GM19463 (cell line): ENCODE results near the gene RAB27B.
"Not testable (repeated sequence)": the region's sequence is repeated elsewhere in the genome, so short reads cannot be mapped to it uniquely, and the experiment has no call there.

ENCODE experiments used
- ATAC-seq: cut with Tn5 transposase; IDR thresholded peaks from one replicate; pipeline ENCODE4 v1.9.1; 2021; ENCODE audit warnings: mild to moderate bottlenecking, moderate library complexity; ENCODE audit not compliant: unreplicated experiment

RAB27B gene, protein sequence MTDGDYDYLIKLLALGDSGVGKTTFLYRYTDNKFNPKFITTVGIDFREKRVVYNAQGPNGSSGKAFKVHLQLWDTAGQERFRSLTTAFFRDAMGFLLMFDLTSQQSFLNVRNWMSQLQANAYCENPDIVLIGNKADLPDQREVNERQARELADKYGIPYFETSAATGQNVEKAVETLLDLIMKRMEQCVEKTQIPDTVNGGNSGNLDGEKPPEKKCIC

DNA sequence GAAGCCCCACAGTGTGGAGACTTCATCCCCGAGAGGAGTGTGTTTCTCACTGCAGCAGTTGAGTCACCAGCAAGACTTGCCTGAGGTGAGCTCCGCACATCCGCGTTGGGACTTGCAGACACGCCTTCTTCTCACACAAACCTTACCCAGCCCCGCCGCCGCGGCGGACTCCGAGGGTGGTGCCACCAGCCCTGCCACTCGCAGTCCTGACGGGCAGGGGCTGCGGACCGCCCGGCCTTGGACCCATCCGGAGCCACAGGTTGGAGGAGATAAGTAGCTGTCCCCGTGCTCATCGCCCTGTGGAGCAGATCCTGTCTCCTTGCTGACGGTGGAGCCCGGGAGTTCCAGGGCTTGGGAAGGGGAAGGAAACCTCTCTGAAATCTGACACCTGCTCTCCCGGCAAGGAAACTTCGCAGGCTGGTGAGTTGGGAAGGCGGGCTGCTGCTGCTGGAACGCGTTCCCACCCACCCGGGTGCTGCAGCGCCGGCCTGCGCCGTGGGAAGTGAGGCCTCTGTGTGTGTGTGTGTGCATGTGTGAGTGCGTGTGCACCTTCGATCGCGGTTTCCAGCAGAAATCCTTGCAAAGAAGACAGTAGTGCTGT lies at the start of gene RAB27B:
Gene RAB27B (plus strand): TSS at position 197 of the 601 bp plus-strand sequence. CDS start 49,109 bp downstream, outside the sequence.
- peak; percentile 73 for ATAC-seq

DNA sequence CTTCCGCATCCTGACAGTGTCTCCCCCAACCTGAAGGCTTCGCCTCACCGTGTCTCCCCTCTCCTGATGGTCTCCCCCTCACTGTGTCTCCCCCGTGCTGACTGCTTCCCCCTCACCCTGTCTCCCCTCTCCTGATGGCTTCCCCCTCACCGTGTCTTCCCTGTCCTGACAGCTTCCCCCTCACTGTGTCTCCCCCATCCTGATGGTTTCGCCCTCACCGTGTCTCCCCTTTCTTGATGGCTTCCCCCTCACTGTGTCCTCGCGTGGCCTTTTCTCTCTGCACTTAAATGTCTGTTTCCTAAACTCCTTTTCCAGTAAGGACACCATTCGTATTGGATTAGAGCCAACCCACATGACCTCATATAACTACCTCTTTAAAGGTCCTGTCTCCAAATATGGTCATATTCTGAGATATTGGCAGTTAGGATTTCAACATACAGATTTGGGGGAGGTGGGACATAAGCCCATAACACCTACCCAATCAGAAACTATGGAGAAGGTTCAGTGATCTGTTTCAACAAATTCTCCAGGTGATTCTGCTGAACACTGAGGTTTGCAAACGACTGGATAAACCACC lies 47.9 kb upstream of the RAB27B start:
- no peak for ATAC-seq

DNA sequence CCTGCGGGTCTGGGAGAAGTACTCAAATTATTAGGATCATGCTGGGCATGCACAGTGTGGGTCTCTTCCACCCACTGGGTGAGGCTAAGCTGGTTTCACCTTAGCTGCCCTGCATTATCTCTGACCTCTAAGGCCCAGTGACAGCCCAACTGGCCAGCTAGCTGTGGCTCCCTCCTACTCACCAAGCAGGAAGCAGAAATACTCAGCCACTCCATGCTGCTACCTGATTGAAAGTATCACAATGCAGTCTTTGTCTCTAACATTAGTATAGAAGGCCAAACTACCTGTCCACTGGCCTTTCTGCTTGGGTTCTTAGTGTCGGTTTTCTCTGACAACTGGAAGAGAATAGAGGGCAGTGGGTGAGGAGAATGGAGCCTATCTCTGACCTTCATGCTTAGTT lies 47.3 kb upstream of the RAB27B start:
- ATAC-seq: no peak

DNA sequence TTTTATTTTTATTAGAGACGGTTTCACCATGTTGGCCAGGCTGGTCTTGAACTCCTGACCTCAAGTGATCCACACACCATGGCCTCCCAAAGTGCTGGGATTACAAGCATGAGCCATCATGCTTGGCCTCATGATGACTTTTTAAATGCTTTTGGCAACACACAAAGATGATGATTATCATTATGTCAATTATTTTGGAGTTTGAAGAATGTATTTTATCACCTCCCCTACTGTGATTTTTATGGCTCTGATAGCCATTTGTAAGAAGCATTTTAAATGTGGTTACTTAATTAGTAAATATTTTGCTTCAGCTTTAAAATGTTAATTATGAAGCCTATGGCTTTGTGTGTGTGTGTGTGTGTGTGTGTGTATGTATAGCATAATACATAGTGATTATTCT lies 45.1 kb upstream of the RAB27B start:
- ATAC-seq: no peak

DNA sequence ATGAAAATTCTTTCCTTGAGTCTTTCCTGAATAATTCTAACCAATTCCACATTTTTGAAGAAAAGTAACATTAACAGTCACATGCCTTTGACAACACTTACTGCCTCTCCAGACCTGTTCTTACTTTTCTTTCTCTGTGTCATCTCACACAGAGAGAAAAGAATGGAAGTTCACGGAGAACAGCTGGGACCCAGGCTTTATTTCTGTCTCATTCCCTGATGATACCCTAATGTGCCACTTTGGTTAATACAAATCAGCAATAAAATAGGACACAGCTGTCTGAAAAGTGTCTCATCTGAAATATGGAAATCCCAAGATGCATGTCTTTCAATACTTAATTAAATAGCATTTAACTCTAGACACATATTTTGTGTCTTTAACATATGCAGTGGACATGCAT lies 42.1 kb upstream of the RAB27B start:
- ATAC-seq: no peak

DNA sequence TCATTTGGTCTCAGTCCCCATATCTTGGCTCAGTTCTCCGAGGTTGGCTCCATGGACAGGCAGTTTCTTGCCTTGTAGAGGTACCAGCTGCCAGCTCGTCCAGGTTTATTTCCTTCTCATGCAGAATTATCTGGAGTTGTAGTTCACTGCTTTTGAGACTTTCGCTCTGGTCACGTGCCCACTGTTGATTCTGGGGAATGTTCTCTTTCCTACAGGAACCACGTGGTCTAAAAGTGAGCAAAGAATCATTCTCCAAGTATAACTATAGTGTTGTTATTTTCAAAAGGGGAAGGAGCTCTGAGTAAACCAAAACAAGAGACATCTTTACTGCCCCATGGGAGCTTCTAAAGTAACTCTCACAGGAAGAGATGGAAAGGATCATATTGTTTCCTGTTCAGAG lies 41.2 kb upstream of the RAB27B start:
- no peak for ATAC-seq

DNA sequence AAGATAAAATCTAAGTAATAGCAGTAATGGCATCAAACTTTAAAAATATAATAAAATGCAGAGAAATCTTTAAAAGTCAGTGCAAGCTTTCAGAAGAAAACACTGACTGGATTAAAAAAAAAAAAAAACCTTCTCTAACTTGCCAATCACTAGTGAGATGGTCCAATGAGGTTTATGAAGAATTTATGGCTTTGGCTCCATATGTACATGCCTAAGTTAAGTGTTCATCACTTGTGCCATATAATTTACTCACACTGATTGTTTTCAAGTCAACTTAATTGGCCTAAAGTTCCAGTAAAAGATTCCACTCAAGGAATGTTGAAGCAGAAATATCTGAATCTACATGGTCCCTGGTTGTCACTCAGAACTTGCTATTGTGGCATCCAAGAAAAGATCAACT lies 40.7 kb upstream of the RAB27B start:
- no peak for ATAC-seq

DNA sequence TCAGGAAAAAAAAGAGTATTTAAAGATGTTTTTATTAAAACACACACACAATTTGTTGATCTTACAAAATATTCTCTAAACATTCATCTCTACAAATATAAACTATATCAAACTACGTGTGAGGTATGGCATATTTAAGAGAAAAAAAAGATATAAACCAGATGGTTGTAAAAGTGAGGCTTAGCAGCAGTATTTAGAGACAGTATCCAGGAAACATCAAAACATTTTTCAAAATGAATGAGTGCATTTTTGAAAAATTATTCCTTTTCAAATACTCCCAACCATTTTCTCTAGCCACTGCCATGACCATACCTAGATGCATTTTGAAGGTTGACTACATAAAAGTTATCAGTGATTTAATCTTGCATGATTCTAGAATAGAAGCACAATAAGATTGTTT lies 38.2 kb upstream of the RAB27B start:
- no peak for ATAC-seq

DNA sequence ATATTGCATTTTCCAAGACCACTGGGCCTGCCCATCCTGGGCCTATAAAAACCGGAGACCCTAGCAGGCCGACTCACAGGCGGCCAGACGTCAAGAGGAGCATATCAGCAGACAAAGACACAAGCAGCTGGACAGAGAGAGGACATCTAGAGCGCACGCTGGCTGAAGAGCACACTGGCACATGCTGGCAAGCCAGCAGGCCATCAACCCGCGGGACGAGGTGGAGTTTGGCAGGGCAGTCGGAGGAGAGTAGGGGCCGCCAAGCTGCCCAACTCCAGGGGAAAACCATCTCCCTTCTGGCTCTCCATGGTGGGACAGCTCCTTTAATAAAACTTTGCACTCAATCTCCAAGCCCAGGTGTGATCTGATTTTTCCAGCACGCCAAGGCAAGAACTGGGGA lies 36.6 kb upstream of the RAB27B start:
- no peak for ATAC-seq

DNA sequence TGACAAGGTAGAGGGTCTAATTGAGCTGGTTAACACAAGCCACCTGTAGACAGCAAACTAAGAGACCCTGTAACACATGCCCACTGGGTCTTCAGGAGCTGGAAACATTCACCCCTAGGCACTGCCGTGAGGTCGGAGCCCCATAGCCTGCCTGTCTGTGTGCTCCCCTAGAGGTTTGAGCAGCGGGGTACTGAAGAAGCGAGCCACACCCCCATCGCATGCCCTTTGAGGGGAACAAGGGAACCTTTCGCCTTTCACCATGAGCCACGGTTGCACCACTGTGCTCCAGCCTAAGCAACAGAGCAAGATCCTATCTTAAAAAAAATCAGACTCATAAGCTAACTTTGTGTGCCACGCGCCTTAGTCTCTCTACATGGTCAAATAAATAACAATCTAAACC lies 36.2 kb upstream of the RAB27B start:
- no peak for ATAC-seq

DNA sequence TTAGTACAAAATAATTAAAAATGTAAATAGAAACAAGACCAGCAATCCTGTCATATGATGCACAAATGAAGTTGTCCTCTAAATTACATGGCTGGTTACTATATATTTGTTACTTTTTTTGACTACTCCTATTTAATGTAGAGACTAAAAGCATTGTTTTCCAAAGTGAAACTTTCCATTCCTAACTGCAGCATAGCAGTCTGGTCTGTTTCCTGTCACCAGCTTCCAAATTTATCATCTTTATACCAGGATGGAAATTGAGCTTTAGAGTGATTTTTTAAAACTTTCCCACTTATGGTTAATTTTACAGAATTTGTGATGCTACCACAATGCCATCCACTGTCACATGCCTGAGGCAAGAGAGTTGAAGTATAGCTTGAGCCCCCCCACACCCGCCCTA lies 33.5 kb upstream of the RAB27B start:
- ATAC-seq: no peak

DNA sequence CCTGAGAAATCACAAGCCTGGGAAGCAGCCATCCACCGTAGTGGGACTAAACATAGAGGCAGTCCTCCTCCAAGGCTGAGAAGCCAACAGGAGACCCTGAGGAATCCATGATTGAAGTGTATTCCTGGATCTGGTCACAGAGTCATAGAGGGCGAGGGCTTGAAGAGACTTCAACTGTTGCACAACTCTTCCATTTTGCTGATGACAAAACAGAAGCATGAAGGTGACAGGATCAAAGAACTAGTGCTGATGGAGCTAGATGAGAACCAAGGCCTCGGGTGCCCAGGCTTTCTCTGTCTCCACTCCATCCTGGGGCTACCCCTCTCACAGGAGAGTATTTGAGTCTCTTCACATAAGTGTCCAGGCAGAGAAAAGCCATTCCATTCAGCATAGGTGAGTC lies 30.1 kb upstream of the RAB27B start:
- ATAC-seq: no peak

DNA sequence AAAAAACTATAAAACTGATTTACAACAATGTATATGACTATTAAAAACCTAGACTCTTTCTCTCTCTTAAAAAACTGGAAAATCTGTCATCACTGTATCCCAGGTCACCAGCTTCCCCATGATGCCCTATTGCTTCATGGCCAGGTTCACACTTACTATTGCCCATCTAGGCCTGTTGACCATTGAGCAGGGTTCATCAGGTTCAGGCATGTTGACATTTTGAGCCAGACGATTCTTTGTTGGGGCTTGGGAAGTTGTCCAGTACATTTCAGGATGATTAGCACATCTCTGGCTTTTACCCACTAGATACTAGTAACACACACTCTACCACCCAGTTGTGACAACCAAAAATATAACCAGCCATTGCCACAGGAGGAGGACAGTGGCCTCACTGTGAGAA lies 26.9 kb upstream of the RAB27B start:
- ATAC-seq: no peak

DNA sequence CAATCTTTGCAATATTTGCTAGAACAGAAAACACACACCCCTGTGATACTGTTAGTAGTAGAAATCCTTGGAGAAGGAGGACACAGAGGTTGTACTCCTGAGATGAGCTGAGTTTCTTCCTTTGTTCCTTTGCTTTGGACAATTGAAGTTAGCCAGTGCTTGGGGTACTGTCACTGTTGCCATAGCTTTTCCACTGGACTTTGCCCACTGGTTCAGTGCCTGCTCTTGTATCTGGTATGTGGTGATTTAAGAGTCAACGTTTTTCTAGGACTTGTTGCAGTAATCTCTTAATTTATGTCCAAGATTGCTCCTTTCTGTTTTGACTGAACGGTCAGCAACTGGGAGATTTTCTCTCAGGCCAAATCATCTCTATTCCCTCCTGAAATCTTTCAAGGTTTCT lies 26.1 kb upstream of the RAB27B start:
- ATAC-seq: no peak

DNA sequence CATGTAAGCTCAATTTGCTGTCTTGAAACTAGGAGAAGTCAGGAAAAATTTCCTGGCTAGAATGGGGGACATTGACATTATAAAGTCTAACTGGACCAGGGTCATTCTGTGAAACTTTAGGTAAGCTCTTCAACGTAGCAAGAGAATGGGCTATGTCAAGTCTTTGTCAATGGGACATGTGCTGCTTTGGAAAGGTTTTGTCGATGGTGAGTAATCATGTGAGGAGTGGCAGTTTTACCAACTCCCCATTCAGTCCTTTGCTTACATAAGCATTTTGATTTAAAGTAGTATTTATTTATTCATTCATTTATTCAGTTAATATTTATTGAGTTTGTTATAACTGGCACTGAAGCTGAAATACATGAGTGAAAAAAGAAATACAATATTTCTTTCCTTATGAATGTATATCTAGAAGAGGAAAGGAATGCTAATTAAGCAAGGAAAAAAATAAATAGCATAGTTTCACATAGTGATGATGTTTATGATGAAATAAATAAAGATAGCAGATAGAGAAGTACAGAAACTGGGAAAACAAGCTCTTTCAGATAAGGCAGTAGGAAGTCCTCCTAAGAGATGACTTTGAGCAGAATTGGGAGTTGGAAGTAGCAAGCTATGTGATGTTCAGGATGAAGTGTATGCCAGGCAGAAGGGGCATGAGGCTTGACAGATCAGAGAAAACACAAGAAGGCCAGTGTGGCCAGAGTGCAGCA lies 25.4 kb upstream of the RAB27B start:
- no peak for ATAC-seq

DNA sequence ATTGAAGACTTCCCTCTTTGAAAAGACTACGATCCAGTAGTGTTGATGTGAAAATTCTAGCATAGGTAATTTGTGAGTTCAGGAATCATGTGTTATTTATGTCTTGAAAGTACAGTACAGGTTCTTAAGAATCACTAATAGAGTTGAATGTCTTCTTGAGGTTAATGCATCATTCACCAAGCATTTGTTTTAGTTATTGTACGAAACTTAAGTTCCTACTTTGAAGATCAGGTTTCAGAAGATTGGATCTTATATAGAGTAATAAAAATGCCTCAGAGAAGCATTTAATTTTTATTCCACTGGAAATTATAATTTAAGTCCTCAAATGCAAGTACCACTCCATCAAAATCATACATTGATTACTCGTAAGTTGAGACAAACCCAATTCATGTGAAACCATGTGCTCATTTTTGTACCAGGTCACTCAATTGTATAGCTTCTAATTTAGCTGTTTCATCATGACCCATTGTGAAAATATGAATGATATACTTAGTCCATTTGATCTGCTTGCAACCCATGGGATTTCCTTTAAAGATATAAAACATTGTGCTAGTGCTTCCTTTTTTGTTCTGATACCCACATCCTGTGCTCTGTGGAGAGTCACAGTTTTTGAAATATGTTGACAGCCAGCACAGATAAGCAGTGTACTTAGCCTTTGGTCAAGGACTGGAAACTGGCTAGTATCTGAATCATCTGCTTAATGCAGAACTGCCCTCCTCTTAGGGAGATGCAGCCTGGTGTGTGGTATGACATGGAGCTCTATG lies 22.5 kb upstream of the RAB27B start:
- no peak for ATAC-seq

DNA sequence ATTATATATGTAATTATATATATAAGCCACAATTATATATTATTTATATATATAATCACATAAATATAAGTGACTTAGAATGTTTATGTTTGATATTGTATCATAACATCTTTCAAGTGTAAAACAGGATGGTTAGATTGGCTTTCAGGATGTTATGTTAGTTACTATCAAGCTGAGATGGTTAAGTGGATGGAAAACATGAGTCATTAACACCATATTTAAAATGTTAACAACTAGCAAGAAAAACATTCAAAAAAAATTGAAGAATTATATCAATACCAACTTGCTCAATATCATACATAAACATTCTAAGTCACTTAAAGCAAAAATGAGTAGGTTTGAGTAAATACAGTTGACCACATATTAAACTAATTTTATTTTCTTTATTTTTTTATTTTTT lies 21.8 kb upstream of the RAB27B start:
- no peak for ATAC-seq

DNA sequence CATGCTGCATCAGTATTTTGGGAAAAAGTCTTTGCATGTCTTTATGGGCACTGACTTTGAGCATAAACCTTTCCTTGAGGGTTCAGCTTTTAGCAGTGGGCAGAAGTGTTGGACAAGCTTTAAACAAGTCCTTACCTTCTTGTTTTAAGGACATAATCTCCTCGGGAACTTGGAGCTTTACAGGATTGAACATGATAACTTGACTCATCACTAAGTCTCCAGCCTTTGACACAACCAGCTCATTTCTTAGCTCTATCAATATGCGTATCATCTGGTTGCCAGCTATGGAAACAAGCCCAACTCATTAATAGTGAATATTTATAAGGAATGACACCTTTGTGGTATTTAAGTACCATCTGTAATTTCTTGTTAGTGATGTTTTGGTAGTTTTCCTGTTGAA lies 21.0 kb upstream of the RAB27B start:
- no peak for ATAC-seq

DNA sequence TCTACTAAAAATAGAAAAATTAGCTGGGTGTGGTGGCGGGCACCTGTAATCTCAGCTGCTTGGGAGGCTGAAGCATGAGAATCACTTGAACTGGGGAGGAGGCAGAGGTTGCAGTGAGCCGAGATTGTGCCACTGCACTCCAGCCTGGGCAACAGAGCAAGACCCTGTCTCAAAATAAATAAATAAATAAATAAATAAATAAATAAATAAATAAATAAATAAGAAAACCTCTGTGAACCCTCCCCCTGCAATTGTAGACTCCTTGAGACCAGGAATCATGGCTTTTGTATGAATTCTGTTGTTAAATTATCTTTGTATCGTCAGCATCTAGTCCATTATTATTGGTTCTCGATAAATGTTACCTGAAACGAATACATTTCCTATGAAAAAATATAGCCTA lies 17.6 kb upstream of the RAB27B start:
- ATAC-seq: not testable (repeated sequence)

DNA sequence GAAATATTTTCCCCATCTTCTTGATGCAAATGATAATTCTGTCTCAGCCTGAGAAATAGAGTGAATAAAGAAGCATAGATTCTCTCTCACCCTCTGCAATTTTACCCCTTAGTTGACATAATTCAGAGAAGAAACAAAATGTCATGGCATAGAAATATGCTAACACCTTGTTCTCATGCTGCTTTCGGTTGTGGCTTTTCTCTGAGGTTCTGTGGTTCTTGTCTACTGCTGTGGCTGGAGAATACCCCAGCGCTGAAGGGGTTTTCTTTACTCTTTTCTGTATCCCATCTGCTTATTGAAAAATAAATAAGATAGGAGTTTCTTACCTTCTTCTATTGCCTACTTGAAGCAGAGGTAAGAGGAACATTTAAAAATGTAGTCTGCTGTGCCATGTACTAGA lies 15.4 kb upstream of the RAB27B start:
- ATAC-seq: peak; percentile 88

DNA sequence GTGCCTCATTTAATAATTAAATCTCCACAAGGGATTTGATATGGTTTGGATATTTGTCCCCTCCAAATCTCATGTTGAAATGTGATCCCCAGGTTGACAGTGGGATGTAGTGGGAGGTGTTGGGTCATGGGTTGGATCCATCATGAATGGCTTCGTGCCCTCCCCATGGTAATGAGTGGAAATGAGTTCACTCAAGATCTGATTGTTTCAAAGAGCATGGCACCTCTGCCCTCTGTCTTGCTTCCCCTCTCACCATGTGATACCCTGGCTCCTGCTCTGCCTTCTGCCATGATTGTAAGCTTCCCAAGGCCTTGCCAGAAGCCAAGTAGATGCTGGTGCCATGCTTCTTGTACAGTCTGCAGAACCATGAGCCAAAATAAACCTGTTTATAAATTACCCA lies 15.0 kb upstream of the RAB27B start:
- ATAC-seq: no peak
